HEK293 (cell line): ENCODE measurements around the gene CLCNKA.

ENCODE experiments used
- CTCF ChIA-PET: fragments of 350-600 bp; formaldehyde crosslinking; extraction: SDS; loops from one replicate; lab custom pipeline; 2021; ENCODE audit warnings: antibody characterized with exemption; lab: Yijun Ruan, JAX
- POLR2A ChIA-PET: fragments of 300-600 bp; formaldehyde crosslinking; extraction: SDS; loops from one replicate; lab custom pipeline; 2020; ENCODE audit warnings: antibody characterized with exemption, inconsistent platforms; lab: Yijun Ruan, JAX
- H3K27ac ChIP-seq: fragments of 200-500 bp; sonication (Bioruptor generic); 2 replicates; pipeline ENCODE4 v1.5.1; 2014; ENCODE audit warnings: low read depth, low read length, control low read depth, inconsistent platforms; ENCODE audit errors: extremely low read depth
- H3K36me3 ChIP-seq, 2 experiments: fragments of 200-500 bp in 1 of 2; sonication (Bioruptor generic) in 1 of 2; 1 replicate in 1 of 2; 2 replicates in 1 of 2; pipeline ENCODE4 v1.5.1; 2014 to 2017; ENCODE audit warnings: inconsistent platforms in 2 of 2, low read length in 2 of 2; ENCODE audit not compliant: control insufficient read depth in 2 of 2, insufficient read depth in 1 of 2
- H3K4me1 ChIP-seq: fragments of 200-500 bp; sonication (Bioruptor generic); 2 replicates; pipeline ENCODE4 v1.5.1; 2014; ENCODE audit warnings: mild to moderate bottlenecking, low read length, inconsistent platforms; ENCODE audit not compliant: control insufficient read depth, insufficient read depth
- H3K4me3 ChIP-seq: 2 replicates; pipeline ENCODE4 v1.5.1; 2011; ENCODE audit warnings: low read depth, mild to moderate bottlenecking, control low read depth, low read length, moderate library complexity
- H3K9me3 ChIP-seq: fragments of 200-500 bp; sonication (Bioruptor generic); 2 replicates; pipeline ENCODE4 v1.5.1; 2014; ENCODE audit warnings: low read depth, low read length, inconsistent platforms; ENCODE audit not compliant: control insufficient read depth, insufficient read depth
- BCL6B ChIP-seq: fragments of 450-650 bp; formaldehyde crosslinking; IDR thresholded peaks from 2 replicates; pipeline ENCODE4 v1.5.1; 2017; ENCODE audit warnings: missing biosample characterization, missing genetic modification characterization
- GLI2 ChIP-seq: fragments of 450-650 bp; formaldehyde crosslinking; IDR thresholded peaks from 2 replicates; pipeline ENCODE4; 2017; ENCODE audit warnings: missing biosample characterization, missing genetic modification characterization, low read depth, borderline replicate concordance
- HOXD13 ChIP-seq: sonication (generic); formaldehyde crosslinking; IDR thresholded peaks from 2 replicates; pipeline ENCODE4 v1.8.0; 2022; ENCODE audit warnings: missing genetic modification reagents, borderline replicate concordance
- KLF7 ChIP-seq: fragments of 450-650 bp; formaldehyde crosslinking; IDR thresholded peaks from 2 replicates; pipeline ENCODE4 v1.5.1; 2016; ENCODE audit warnings: missing biosample characterization, missing genetic modification characterization, borderline replicate concordance
- ZBTB10 ChIP-seq: fragments of 450-650 bp; formaldehyde crosslinking; IDR thresholded peaks from 2 replicates; pipeline ENCODE4 v1.5.1; 2016; ENCODE audit warnings: missing biosample characterization, missing genetic modification characterization
- ZBTB17 ChIP-seq: fragments of 450-650 bp; formaldehyde crosslinking; IDR thresholded peaks from 2 replicates; pipeline ENCODE4 v1.5.1; 2016; ENCODE audit warnings: missing biosample characterization, missing genetic modification characterization
- ZBTB20 ChIP-seq: fragments of 450-650 bp; formaldehyde crosslinking; IDR thresholded peaks from 2 replicates; pipeline ENCODE4 v1.5.1; 2016; ENCODE audit warnings: missing biosample characterization, missing genetic modification characterization
- ZBTB44 ChIP-seq: fragments of 450-650 bp; IDR thresholded peaks from 2 replicates; pipeline ENCODE4 v1.5.1; 2018; ENCODE audit warnings: missing biosample characterization, mild to moderate bottlenecking, missing genetic modification characterization
- ZNF140 ChIP-seq: fragments of 450-650 bp; formaldehyde crosslinking; IDR thresholded peaks from 2 replicates; pipeline ENCODE4 v1.5.1; 2016; ENCODE audit warnings: missing biosample characterization, missing genetic modification characterization
- ZNF155 ChIP-seq: fragments of 450-650 bp; formaldehyde crosslinking; IDR thresholded peaks from 2 replicates; pipeline ENCODE4 v1.5.1; 2016; ENCODE audit warnings: missing biosample characterization, missing genetic modification characterization
- ZNF211 ChIP-seq: fragments of 450-650 bp; formaldehyde crosslinking; IDR thresholded peaks from 2 replicates; pipeline ENCODE4 v1.5.1; 2016; ENCODE audit warnings: low read depth, missing biosample characterization, missing genetic modification characterization
- ZNF311 ChIP-seq: fragments of 450-650 bp; formaldehyde crosslinking; IDR thresholded peaks from 2 replicates; pipeline ENCODE4 v1.5.1; 2017; ENCODE audit warnings: missing biosample characterization, missing genetic modification characterization, borderline replicate concordance
- ZNF433 ChIP-seq: fragments of 450-650 bp; formaldehyde crosslinking; IDR thresholded peaks from 2 replicates; pipeline ENCODE4 v1.5.1; 2016; ENCODE audit warnings: missing biosample characterization, missing genetic modification characterization, low read depth
- ZNF510 ChIP-seq: fragments of 450-650 bp; formaldehyde crosslinking; IDR thresholded peaks from 2 replicates; pipeline ENCODE4 v1.5.1; 2018; ENCODE audit warnings: mild to moderate bottlenecking, missing genetic modification characterization, missing biosample characterization; ENCODE audit not compliant: insufficient replicate concordance
- ZNF664 ChIP-seq: fragments of 450-650 bp; formaldehyde crosslinking; IDR thresholded peaks from 2 replicates; pipeline ENCODE4 v1.5.1; 2016; ENCODE audit warnings: missing biosample characterization, missing genetic modification characterization
- ZSCAN18 ChIP-seq: fragments of 450-650 bp; formaldehyde crosslinking; IDR thresholded peaks from 2 replicates; pipeline ENCODE4 v1.5.1; 2016; ENCODE audit warnings: missing biosample characterization, missing genetic modification characterization
- TF ChIP-seq, protein P1 (sequence below): fragments of 450-650 bp; formaldehyde crosslinking; IDR thresholded peaks from 2 replicates; pipeline ENCODE4 v1.5.1; 2016; ENCODE audit warnings: missing biosample characterization, missing genetic modification characterization
- TF ChIP-seq, protein P2 (sequence below): fragments of 450-650 bp; formaldehyde crosslinking; IDR thresholded peaks from 2 replicates; pipeline ENCODE4 v1.5.1; 2017; ENCODE audit warnings: missing biosample characterization, missing genetic modification characterization

Gene CLCNKA

GRCh38 chr1:16009678-16010077 is 12.2 kb upstream of the CLCNKA start:
- H3K36me3 ChIP-seq: no peaks in the 10 kb centered on the region
- no peaks in the 10 kb centered on the region for H3K9me3 ChIP-seq
- H3K27ac ChIP-seq: no peak overlapping the region
- TF ChIP-seq BCL6B: no peak
- TF ChIP-seq ZNF433 (tag by site-specific recombination): no peak
- no peak for TF ChIP-seq ZBTB20 (tag by site-specific recombination)
- TF ChIP-seq, protein P1, sequence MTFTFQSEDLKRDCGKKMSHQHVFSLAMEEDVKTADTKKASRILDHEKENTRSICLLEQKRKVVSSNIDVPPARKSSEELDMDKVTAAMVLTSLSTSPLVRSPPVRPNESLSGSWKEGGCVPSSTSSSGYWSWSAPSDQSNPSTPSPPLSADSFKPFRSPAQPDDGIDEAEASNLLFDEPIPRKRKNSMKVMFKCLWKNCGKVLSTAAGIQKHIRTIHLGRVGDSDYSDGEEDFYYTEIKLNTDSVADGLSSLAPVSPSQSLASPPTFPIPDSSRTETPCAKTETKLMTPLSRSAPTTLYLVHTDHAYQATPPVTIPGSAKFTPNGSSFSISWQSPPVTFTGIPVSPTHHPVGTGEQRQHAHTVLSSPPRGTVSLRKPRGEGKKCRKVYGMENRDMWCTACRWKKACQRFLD (tag by site-specific recombination): no peak
- TF ChIP-seq ZNF311 (tag by site-specific recombination): no peak
- TF ChIP-seq GLI2 (tag by site-specific recombination): no peak
- no peak for TF ChIP-seq KLF7 (tag by site-specific recombination)
- TF ChIP-seq, protein P2, sequence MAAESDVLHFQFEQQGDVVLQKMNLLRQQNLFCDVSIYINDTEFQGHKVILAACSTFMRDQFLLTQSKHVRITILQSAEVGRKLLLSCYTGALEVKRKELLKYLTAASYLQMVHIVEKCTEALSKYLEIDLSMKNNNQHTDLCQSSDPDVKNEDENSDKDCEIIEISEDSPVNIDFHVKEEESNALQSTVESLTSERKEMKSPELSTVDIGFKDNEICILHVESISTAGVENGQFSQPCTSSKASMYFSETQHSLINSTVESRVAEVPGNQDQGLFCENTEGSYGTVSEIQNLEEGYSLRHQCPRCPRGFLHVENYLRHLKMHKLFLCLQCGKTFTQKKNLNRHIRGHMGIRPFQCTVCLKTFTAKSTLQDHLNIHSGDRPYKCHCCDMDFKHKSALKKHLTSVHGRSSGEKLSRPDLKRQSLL: no peak
- no peak for TF ChIP-seq ZNF211 (tag by site-specific recombination)
- no peak for TF ChIP-seq ZSCAN18 (tag by site-specific recombination)
- TF ChIP-seq ZBTB17 (tag by site-specific recombination): no peak
- TF ChIP-seq ZNF510 (tag by site-specific recombination): no peak
- no peak for TF ChIP-seq ZNF155
- TF ChIP-seq ZNF664 (tag by site-specific recombination): no peak
- ChIA-PET CTCF (interaction anchor here (0.6 to 4.7 kb wide), 23 partner anchors 9 to 972 kb away, joined by 3 to 47 read pairs (median 3); partner anchors contain the start of genes FAM131C and HSPB7), POLR2A (interaction anchor here (0.5 kb wide), 1 partner anchor 121 kb away, joined by 3 read pairs; no protein-coding TSS in a partner anchor)
- H3K4me3 ChIP-seq: no peak overlapping the region
- H3K4me1 ChIP-seq: no peaks in the 10 kb centered on the region

- TF ChIP-seq ZNF140 (tag by site-specific recombination): peak; percentile 49; the same call in 1 of the 2 replicates
- TF ChIP-seq ZBTB44: no peak
- TF ChIP-seq HOXD13 (CRISPR knock-in tag): no peak
- no peak for TF ChIP-seq ZBTB10 (tag by site-specific recombination)
- peak; percentile 98 for TF ChIP-seq ZNF510 (tag by site-specific recombination)
- no peak for TF ChIP-seq ZNF311 (tag by site-specific recombination)
- Histone ChIP-seq H3K27ac (no peak overlapping the region), H3K9me3 (no peaks in the 10 kb centered on the region), H3K4me3 (no peak overlapping the region), H3K4me1 (no peaks in the 10 kb centered on the region), H3K36me3 (no peaks in the 10 kb centered on the region)
- POLR2A ChIA-PET: no interaction called here
- CTCF ChIA-PET: interaction anchor here (0.6 to 4.7 kb wide), 8 partner anchors 8 to 238 kb away, joined by 3 to 47 read pairs (median 3); no protein-coding TSS in a partner anchor
Measured at GRCh38 chr1:16010837-16011236, 11.0 kb upstream of the CLCNKA start.
